Neural crest cell (in vitro differentiated cells): ENCODE results near the gene PIEZO2. TPM values are rescaled to one million over a fixed set of nuclear protein-coding genes. Genes with fewer than 3 reads are reported as not detected.
"Not testable (repeated sequence)": the region's sequence is repeated elsewhere in the genome, so short reads cannot be mapped to it uniquely, and the experiment has no call there.

Experiments
- DNase-seq: peaks from one replicate; pipeline ENCODE4 v3.0.0; 2021; ENCODE audit warnings: low read depth, mixed read lengths, low spot score
- H3K27ac Mint-ChIP-seq: one replicate; pipeline ENCODE4 v1.8.0; 2021; ENCODE audit warnings: mild to moderate bottlenecking, mixed read lengths; ENCODE audit not compliant: unreplicated experiment
- H3K27me3 Mint-ChIP-seq: 2 replicates; pipeline ENCODE4 v1.8.0; 2021; ENCODE audit warnings: low read depth, mild to moderate bottlenecking, mixed read lengths
- H3K36me3 Mint-ChIP-seq: 2 replicates; pipeline ENCODE4 v1.8.0; 2021; ENCODE audit warnings: low read depth, mild to moderate bottlenecking, mixed read lengths
- H3K4me1 Mint-ChIP-seq: 2 replicates; pipeline ENCODE4 v1.8.0; 2021; ENCODE audit warnings: mixed read lengths
- H3K4me3 Mint-ChIP-seq: one replicate; pipeline ENCODE4 v1.8.0; 2021; ENCODE audit warnings: mild to moderate bottlenecking, mixed read lengths
- H3K9me3 Mint-ChIP-seq: 2 replicates; pipeline ENCODE4 v1.8.0; 2021; ENCODE audit warnings: mixed read lengths
- total RNA-seq: library from RNA; stranded (reverse); gene quantifications from 2 replicates; pipeline ENCODE4 v1.2.1, GENCODE V29; 2021
- TF ChIP-seq, protein P1 (sequence below): fragments of 200-600 bp; sonication (generic); conservative IDR thresholded peaks from 2 replicates; pipeline ENCODE4 v1.5.0; 2021; ENCODE audit warnings: antibody characterized with exemption, mild to moderate bottlenecking

The PIEZO2 gene
- total RNA-seq, 1 donor from 2014 or later, result 15.5 TPM

GRCh38 chr18:10927286-10927992, 221.9 kb downstream of the PIEZO2 start:
- peaks cover 47% of the 10 kb centered on the region for H3K4me1 Mint-ChIP-seq

GRCh38 chr18:10926621-10927161, 222.7 kb downstream of the PIEZO2 start:
- Mint-ChIP-seq H3K4me1 (peaks cover 53% of the 10 kb centered on the region), H3K36me3 (no peaks in the 10 kb centered on the region), H3K9me3 (no peaks in the 10 kb centered on the region), H3K27ac (peak overlapping the region; percentile 41), H3K4me3 (peak overlapping the region; percentile 8), H3K27me3 (no peaks in the 10 kb centered on the region)
- DNase-seq, result peak; percentile 14
- TF ChIP-seq, protein P1, sequence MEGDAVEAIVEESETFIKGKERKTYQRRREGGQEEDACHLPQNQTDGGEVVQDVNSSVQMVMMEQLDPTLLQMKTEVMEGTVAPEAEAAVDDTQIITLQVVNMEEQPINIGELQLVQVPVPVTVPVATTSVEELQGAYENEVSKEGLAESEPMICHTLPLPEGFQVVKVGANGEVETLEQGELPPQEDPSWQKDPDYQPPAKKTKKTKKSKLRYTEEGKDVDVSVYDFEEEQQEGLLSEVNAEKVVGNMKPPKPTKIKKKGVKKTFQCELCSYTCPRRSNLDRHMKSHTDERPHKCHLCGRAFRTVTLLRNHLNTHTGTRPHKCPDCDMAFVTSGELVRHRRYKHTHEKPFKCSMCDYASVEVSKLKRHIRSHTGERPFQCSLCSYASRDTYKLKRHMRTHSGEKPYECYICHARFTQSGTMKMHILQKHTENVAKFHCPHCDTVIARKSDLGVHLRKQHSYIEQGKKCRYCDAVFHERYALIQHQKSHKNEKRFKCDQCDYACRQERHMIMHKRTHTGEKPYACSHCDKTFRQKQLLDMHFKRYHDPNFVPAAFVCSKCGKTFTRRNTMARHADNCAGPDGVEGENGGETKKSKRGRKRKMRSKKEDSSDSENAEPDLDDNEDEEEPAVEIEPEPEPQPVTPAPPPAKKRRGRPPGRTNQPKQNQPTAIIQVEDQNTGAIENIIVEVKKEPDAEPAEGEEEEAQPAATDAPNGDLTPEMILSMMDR, result no peak

More at GRCh38 chr18:10927286-10927992, 221.9 kb downstream of the PIEZO2 start:
- Mint-ChIP-seq H3K4me3 (no peak overlapping the region), H3K27me3 (no peaks in the 10 kb centered on the region), H3K36me3 (no peaks in the 10 kb centered on the region), H3K9me3 (no peaks in the 10 kb centered on the region), H3K27ac (peak overlapping the region; percentile 29)
- TF ChIP-seq, protein P1, result no peak
- no peak for DNase-seq

DNA sequence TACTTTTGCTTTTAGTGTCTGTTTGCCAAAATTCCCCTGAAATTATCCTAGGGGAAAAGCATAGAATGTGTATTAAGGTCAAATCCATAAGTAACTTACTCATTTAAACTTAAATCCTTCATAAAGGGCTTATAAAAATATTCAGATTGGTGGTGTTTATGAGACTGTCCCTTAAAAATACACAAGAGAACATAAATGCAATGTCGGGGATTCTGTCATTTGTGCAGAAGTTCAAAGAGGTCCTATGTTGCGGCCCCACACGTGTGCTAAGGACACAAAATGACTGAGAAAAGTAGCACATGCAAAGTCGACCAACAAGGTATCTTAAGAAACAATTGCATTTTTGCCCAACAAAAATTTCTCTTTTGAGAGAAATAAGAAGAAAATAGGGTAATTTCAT, 225.1 kb downstream of the PIEZO2 start:
- no peak overlapping the region for H3K4me3 Mint-ChIP-seq
- H3K27ac Mint-ChIP-seq, result no peak overlapping the region
- H3K36me3 Mint-ChIP-seq, result no peaks in the 10 kb centered on the region
- H3K27me3 Mint-ChIP-seq, result no peaks in the 10 kb centered on the region
- peaks cover 43% of the 10 kb centered on the region for H3K4me1 Mint-ChIP-seq
- TF ChIP-seq, protein P1, result no peak
- DNase-seq, result no peak
- peaks cover 3% of the 10 kb centered on the region for H3K9me3 Mint-ChIP-seq

GRCh38 chr18:10923551-10924070, 225.8 kb downstream of the PIEZO2 start:
- TF ChIP-seq, protein P1, result no peak
- Mint-ChIP-seq H3K36me3 (no peaks in the 10 kb centered on the region), H3K4me1 (peaks cover 38% of the 10 kb centered on the region), H3K4me3 (no peak overlapping the region), H3K27ac (peak overlapping the region; percentile 17), H3K27me3 (no peaks in the 10 kb centered on the region), H3K9me3 (peaks cover 3% of the 10 kb centered on the region)
- no peak for DNase-seq

GRCh38 chr18:10923141-10923540, 226.2 kb downstream of the PIEZO2 start:
- no peaks in the 10 kb centered on the region for H3K27me3 Mint-ChIP-seq
- peaks cover 37% of the 10 kb centered on the region for H3K4me1 Mint-ChIP-seq
- H3K36me3 Mint-ChIP-seq, result no peaks in the 10 kb centered on the region
- TF ChIP-seq, protein P1, result no peak
- no peak overlapping the region for H3K27ac Mint-ChIP-seq
- peaks cover 3% of the 10 kb centered on the region for H3K9me3 Mint-ChIP-seq
- no peak for DNase-seq
- H3K4me3 Mint-ChIP-seq, result no peak overlapping the region

DNA sequence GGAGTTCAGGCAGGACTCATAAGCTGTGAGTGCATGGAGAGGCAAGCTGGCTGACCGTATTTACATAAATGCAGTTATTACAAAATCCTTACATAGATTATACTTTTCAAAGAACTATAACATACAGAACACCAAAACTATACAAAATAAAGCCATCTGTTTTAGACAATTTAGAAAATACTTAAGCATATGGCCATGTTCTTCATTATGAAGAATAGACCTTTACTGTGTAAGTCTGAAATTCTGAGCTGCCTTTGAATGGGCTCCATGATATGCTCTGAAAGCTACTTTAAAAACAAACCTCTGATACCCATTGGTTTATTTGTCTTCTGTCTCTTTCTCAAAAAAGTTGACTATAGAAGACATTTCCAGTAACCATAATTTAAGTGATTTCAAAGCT, 226.7 kb downstream of the PIEZO2 start:
- not testable (repeated sequence) for H3K9me3 Mint-ChIP-seq, H3K27ac Mint-ChIP-seq, H3K4me3 Mint-ChIP-seq, DNase-seq, H3K36me3 Mint-ChIP-seq, H3K27me3 Mint-ChIP-seq
- H3K4me1 Mint-ChIP-seq, result peaks cover 32% of the 10 kb centered on the region

- H3K36me3 Mint-ChIP-seq, H3K27me3 Mint-ChIP-seq, H3K9me3 Mint-ChIP-seq, H3K4me3 Mint-ChIP-seq, DNase-seq, H3K27ac Mint-ChIP-seq, H3K4me1 Mint-ChIP-seq: not testable (repeated sequence)
These were observed 229.1 kb downstream of the PIEZO2 start for GRCh38 chr18:10920309-10920708.
